OCI-LY7 (cell line): Measurements from ENCODE around the gene RAD51B.

Source experiments
- CTCF ChIP-seq: fragments of 200-600 bp; sonication (generic); conservative IDR thresholded peaks from 2 replicates; pipeline ENCODE4 v1.5.1; 2014; ENCODE audit warnings: mild to moderate bottlenecking, antibody characterized with exemption, low read length, moderate library complexity, mixed read lengths
- EZH2phosphoT487 ChIP-seq: fragments of 200-600 bp; sonication (generic); IDR thresholded peaks from 2 replicates; pipeline ENCODE4 v1.6.1; 2018; ENCODE audit warnings: low read depth, borderline replicate concordance, mild to moderate bottlenecking, mixed run types, antibody characterized with exemption, low read length, moderate library complexity, mixed read lengths

- TF ChIP-seq EZH2phosphoT487 (no peak), CTCF (no peak)
Measured at GRCh38 chr14:68539241-68539737, 719.7 kb downstream of the RAD51B start.
